ENCODE results near the gene EFNA5. TPM values are rescaled to one million over a fixed set of nuclear protein-coding genes. Genes with fewer than 3 reads are reported as not detected.

The EFNA5 gene
- total RNA-seq, 1 donor from 2014 or later, result 11.8 TPM

GRCh38 chr5:107705402-107706014 is 34.8 kb upstream of the EFNA5 start:
- H3K36me3 ChIP-seq, result no peaks in the 10 kb centered on the region
- intact Hi-C loops (cut with DNase I), result no loop called here
- H3K9me3 ChIP-seq, result no peaks in the 10 kb centered on the region
- TF ChIP-seq POLR2AphosphoS5 (IDR thresholded peaks at IDR 0.05; ENCODE audit: insufficient read depth in 1 of 2, low read depth in 1 of 2) (no peak), POLR2A (IDR thresholded peaks at IDR 0.05) (no peak), CTCF (IDR thresholded peaks at IDR 0.05) (no peak)
- no peak overlapping the region for H3K27ac ChIP-seq
- no peaks in the 10 kb centered on the region for H3K27me3 ChIP-seq
- DNase-seq (ENCODE audit: extremely low spot score in 2 of 2), result no peak
- no peak overlapping the region for H3K4me3 ChIP-seq
- H3K4me1 ChIP-seq, result no peaks in the 10 kb centered on the region

- H3K9me3 ChIP-seq, result no peaks in the 10 kb centered on the region
- no peaks in the 10 kb centered on the region for H3K4me1 ChIP-seq
- no peak for DNase-seq (ENCODE audit: extremely low spot score in 2 of 2)
- intact Hi-C loops (cut with DNase I), result no loop called here
- TF ChIP-seq POLR2A (IDR thresholded peaks at IDR 0.05) (no peak), POLR2AphosphoS5 (IDR thresholded peaks at IDR 0.05; ENCODE audit: insufficient read depth in 1 of 2, low read depth in 1 of 2) (no peak), CTCF (IDR thresholded peaks at IDR 0.05) (no peak)
- H3K36me3 ChIP-seq, result no peaks in the 10 kb centered on the region
- no peak overlapping the region for H3K4me3 ChIP-seq
- H3K27ac ChIP-seq, result no peak overlapping the region
- no peaks in the 10 kb centered on the region for H3K27me3 ChIP-seq
Observed at GRCh38 chr5:107704681-107705401, 34.1 kb upstream of the EFNA5 start.

- Histone ChIP-seq H3K36me3 (no peaks in the 10 kb centered on the region), H3K27me3 (no peaks in the 10 kb centered on the region), H3K27ac (no peak overlapping the region), H3K4me3 (no peak overlapping the region), H3K4me1 (no peaks in the 10 kb centered on the region), H3K9me3 (no peaks in the 10 kb centered on the region)
- no peak for DNase-seq (ENCODE audit: extremely low spot score in 2 of 2)
- intact Hi-C loops (cut with DNase I), result no loop called here
- TF ChIP-seq POLR2AphosphoS5 (IDR thresholded peaks at IDR 0.05; ENCODE audit: insufficient read depth in 1 of 2, low read depth in 1 of 2) (no peak), CTCF (IDR thresholded peaks at IDR 0.05) (no peak), POLR2A (IDR thresholded peaks at IDR 0.05) (no peak)
Observed at GRCh38 chr5:107700481-107700880, 29.7 kb upstream of the EFNA5 start.

GRCh38 chr5:107699425-107699824 is 28.7 kb upstream of the EFNA5 start:
- no peak for DNase-seq (ENCODE audit: extremely low spot score in 2 of 2)
- Histone ChIP-seq H3K9me3 (no peaks in the 10 kb centered on the region), H3K27me3 (no peaks in the 10 kb centered on the region), H3K4me1 (no peaks in the 10 kb centered on the region), H3K36me3 (no peaks in the 10 kb centered on the region), H3K27ac (no peak overlapping the region), H3K4me3 (no peak overlapping the region)
- intact Hi-C loops (cut with DNase I), result no loop called here
- no peak for TF ChIP-seq POLR2A (IDR thresholded peaks at IDR 0.05)
- no peak for TF ChIP-seq CTCF (IDR thresholded peaks at IDR 0.05)
- no peak for TF ChIP-seq POLR2AphosphoS5 (IDR thresholded peaks at IDR 0.05; ENCODE audit: insufficient read depth in 1 of 2, low read depth in 1 of 2)

- no peak for TF ChIP-seq POLR2AphosphoS5 (IDR thresholded peaks at IDR 0.05; ENCODE audit: insufficient read depth in 1 of 2, low read depth in 1 of 2)
- TF ChIP-seq CTCF (IDR thresholded peaks at IDR 0.05), result no peak
- no peak for TF ChIP-seq POLR2A (IDR thresholded peaks at IDR 0.05)
- no peak for DNase-seq (ENCODE audit: extremely low spot score in 2 of 2)
- Histone ChIP-seq H3K36me3 (no peaks in the 10 kb centered on the region), H3K9me3 (no peaks in the 10 kb centered on the region), H3K4me1 (no peaks in the 10 kb centered on the region), H3K27ac (no peak overlapping the region), H3K4me3 (no peak overlapping the region), H3K27me3 (no peaks in the 10 kb centered on the region)
- intact Hi-C loops (cut with DNase I), result no loop called here
Observed at GRCh38 chr5:107698286-107698685, 27.5 kb upstream of the EFNA5 start.

Data from vagina (tissue), 2 donors.